ENCODE results near the gene MAPKAP1. TPM values are rescaled to one million over a fixed set of nuclear protein-coding genes. Genes with fewer than 3 reads are reported as not detected.

Gene MAPKAP1
- total and polyA plus RNA-seq, 2 experiments from 2014 or later, result 68.4 to 98.5 TPM

- no peak for TF ChIP-seq ZNF462 (CRISPR knock-in tag; IDR thresholded peaks at IDR 0.05)
- no peak for TF ChIP-seq EZH2phosphoT487 (IDR thresholded peaks at IDR 0.05; ENCODE audit: unreplicated experiment)
- TF ChIP-seq CREB1 (CRISPR knock-in tag; IDR thresholded peaks at IDR 0.05; ENCODE audit: low read depth), result no peak
Observed at GRCh38 chr9:125460883-125461635, 245.9 kb downstream of the MAPKAP1 start (continued).

- Mint-ChIP-seq H3K27me3 (ENCODE audit: insufficient read depth, low read depth, poor library complexity) (peaks cover 4% of the 10 kb centered on the region), H3K9me3 (peaks cover 50% of the 10 kb centered on the region), H3K36me3 (ENCODE audit: low read depth) (peaks cover 58% of the 10 kb centered on the region), H3K4me1 (no peaks in the 10 kb centered on the region), H3K4me3 (no peak overlapping the region), H3K27ac (no peak overlapping the region)
- no peak overlapping the region for H2AFZ ChIP-seq
- no peak for ATAC-seq
- H3K27ac ChIP-seq (ENCODE audit: low read depth), result no peak overlapping the region
- no peaks in the 10 kb centered on the region for H3K79me2 ChIP-seq (replicated peaks; ENCODE audit: insufficient read depth)
- H3K9me2 ChIP-seq (ENCODE audit: insufficient read depth), result 0 out of 2 replicates have a peak, but pooled peaks cover 3% of the 10 kb centered on the region
- H3K4me2 ChIP-seq, result no peak overlapping the region
- DNase-seq (ENCODE audit: low spot score), result no peak
- no peaks in the 10 kb centered on the region for H4K20me1 ChIP-seq (replicated peaks; ENCODE audit: insufficient read depth)
- no peaks in the 10 kb centered on the region for H3K4me1 ChIP-seq (ENCODE audit: insufficient read depth)
- H3K4me3 ChIP-seq, result no peak overlapping the region
- H3K36me3 ChIP-seq (ENCODE audit: insufficient read depth), result peaks cover 20% of the 10 kb centered on the region
- no peaks in the 10 kb centered on the region for H3F3A ChIP-seq (replicated peaks; ENCODE audit: low read depth)
- no peaks in the 10 kb centered on the region for H3K27me3 ChIP-seq (ENCODE audit: insufficient read depth)
- TF ChIP-seq CTCF (conservative IDR thresholded peaks at IDR 0.05; ENCODE audit: low read depth in 2 of 2), result no peak
- no peak for TF ChIP-seq ETS1 (IDR thresholded peaks at IDR 0.05)
- TF ChIP-seq ZNF114 (CRISPR knock-in tag; IDR thresholded peaks at IDR 0.05), result no peak
- TF ChIP-seq NANOG (IDR thresholded peaks at IDR 0.05; ENCODE audit: borderline replicate concordance), result no peak
- no peak for TF ChIP-seq CREB1 (CRISPR knock-in tag; IDR thresholded peaks at IDR 0.05; ENCODE audit: low read depth)
- no peak for TF ChIP-seq POLR2AphosphoS5 (IDR thresholded peaks at IDR 0.05; ENCODE audit: low read depth)
- TF ChIP-seq STAT1 (IDR thresholded peaks at IDR 0.05; ENCODE audit: unreplicated experiment), result no peak
- TF ChIP-seq EZH2phosphoT487 (IDR thresholded peaks at IDR 0.05; ENCODE audit: unreplicated experiment), result no peak
- no peak for TF ChIP-seq EZH2 (IDR thresholded peaks at IDR 0.05; ENCODE audit: low read depth, unreplicated experiment)
Observed at GRCh38 chr9:125460346-125460745, 246.7 kb downstream of the MAPKAP1 start.

Data from GM23338 (cell line).